ENCODE measurements around the gene FAM149B1.
"Not testable (repeated sequence)": the region's sequence is repeated elsewhere in the genome, so short reads cannot be mapped to it uniquely, and the experiment has no call there.

GRCh38 chr10:73150633-73151413 lies 17.1 kb upstream of the FAM149B1 start:
- not testable (repeated sequence) for TF ChIP-seq ZFX (IDR thresholded peaks at IDR 0.05); CTCF (conservative IDR thresholded peaks at IDR 0.05)
